ENCODE results near the gene AAMP. TPM values are rescaled to one million over a fixed set of nuclear protein-coding genes. Genes with fewer than 3 reads are reported as not detected.
"Not testable (repeated sequence)": the region's sequence is repeated elsewhere in the genome, so short reads cannot be mapped to it uniquely, and the experiment has no call there.

AAMP gene
- polyA plus RNA-seq, 1 donor from 2014 or later = 249 TPM

DNA sequence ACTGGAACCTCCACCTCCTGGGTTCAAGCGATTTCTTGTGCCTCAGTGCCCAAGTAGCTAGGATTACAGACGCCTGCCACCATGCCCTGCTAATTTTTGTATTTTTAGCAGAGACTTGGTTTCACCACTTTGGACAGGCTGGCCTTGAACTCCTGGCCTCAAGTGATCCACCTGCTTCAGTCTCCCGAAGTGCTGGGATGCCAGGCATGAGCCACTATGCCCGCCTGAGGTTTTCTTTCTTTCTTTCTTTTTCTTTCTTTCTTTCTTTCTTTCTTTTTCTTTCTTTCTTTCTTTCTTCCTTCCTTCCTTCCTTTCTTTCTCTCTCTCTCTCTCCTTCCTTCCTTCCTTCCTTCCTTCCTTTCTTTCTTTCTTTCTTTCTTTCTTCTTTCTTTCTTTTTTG is 44.8 kb upstream of the AAMP start:
- H3K9ac ChIP-seq (ENCODE audit: low read length); H3K27me3 ChIP-seq (ENCODE audit: insufficient read depth, low read depth, low read length); H4K20me1 ChIP-seq (ENCODE audit: insufficient read depth); H3F3A ChIP-seq (ENCODE audit: insufficient read depth, low read length, poor library complexity, severe bottlenecking); H3K4me3 ChIP-seq (ENCODE audit: low read length); H3K27ac ChIP-seq (ENCODE audit: low read length); H3K4me2 ChIP-seq (ENCODE audit: low read length); H3K9me2 ChIP-seq (ENCODE audit: insufficient read depth, low read length); H3K36me3 ChIP-seq (ENCODE audit: insufficient read depth, low read length); H2AFZ ChIP-seq (ENCODE audit: low read depth, low read length); H3K79me2 ChIP-seq (replicated peaks; ENCODE audit: insufficient read depth, low read length); H3K9me3 ChIP-seq (ENCODE audit: low read length): not testable (repeated sequence)

DNA sequence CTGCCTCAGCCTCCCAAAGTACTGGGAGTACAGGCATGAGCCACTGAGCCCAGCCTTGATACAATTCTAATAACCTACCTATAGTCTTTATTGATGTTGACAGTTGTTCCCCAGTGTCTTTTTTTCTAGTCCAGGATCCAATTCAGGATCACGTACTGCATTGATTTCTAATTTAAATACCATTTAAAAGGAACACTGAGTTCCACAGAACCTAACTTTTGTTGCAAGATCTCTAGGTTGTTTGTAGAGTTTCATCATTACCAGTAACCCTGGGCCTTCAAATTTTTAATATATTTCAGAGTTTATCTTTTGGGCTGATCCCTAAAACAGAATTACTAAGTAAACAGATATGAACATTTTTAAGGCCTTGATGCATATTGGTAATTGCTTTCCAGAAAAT is 43.4 kb upstream of the AAMP start:
- Histone ChIP-seq H2AFZ (ENCODE audit: low read depth, low read length) (no peak overlapping the region), H3K4me3 (ENCODE audit: low read length) (no peak overlapping the region), H3K9me2 (ENCODE audit: insufficient read depth, low read length) (no peaks in the 10 kb centered on the region), H3K4me2 (ENCODE audit: low read length) (no peak overlapping the region), H3K9ac (ENCODE audit: low read length) (no peak overlapping the region), H3K36me3 (ENCODE audit: insufficient read depth, low read length) (no peaks in the 10 kb centered on the region), H3F3A (ENCODE audit: insufficient read depth, low read length, poor library complexity, severe bottlenecking) (no peaks in the 10 kb centered on the region), H3K27ac (ENCODE audit: low read length) (no peak overlapping the region), H3K27me3 (ENCODE audit: insufficient read depth, low read depth, low read length) (no peaks in the 10 kb centered on the region), H3K79me2 (replicated peaks; ENCODE audit: insufficient read depth, low read length) (no peaks in the 10 kb centered on the region), H4K20me1 (ENCODE audit: insufficient read depth) (no peaks in the 10 kb centered on the region), H3K9me3 (ENCODE audit: low read length) (no peaks in the 10 kb centered on the region)
- TF ChIP-seq EP300 (conservative IDR thresholded peaks at IDR 0.05; ENCODE audit: poor library complexity, severe bottlenecking) = no peak
- TF ChIP-seq RAD21 (conservative IDR thresholded peaks at IDR 0.05) = no peak
- no peak for TF ChIP-seq MXI1 (conservative IDR thresholded peaks at IDR 0.05; ENCODE audit: poor library complexity, severe bottlenecking)
- TF ChIP-seq POLR2AphosphoS5 (IDR thresholded peaks at IDR 0.05) = no peak
- TF ChIP-seq, protein P1, sequence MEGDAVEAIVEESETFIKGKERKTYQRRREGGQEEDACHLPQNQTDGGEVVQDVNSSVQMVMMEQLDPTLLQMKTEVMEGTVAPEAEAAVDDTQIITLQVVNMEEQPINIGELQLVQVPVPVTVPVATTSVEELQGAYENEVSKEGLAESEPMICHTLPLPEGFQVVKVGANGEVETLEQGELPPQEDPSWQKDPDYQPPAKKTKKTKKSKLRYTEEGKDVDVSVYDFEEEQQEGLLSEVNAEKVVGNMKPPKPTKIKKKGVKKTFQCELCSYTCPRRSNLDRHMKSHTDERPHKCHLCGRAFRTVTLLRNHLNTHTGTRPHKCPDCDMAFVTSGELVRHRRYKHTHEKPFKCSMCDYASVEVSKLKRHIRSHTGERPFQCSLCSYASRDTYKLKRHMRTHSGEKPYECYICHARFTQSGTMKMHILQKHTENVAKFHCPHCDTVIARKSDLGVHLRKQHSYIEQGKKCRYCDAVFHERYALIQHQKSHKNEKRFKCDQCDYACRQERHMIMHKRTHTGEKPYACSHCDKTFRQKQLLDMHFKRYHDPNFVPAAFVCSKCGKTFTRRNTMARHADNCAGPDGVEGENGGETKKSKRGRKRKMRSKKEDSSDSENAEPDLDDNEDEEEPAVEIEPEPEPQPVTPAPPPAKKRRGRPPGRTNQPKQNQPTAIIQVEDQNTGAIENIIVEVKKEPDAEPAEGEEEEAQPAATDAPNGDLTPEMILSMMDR (IDR thresholded peaks at IDR 0.05; ENCODE audit: poor library complexity, severe bottlenecking) = no peak
- TF ChIP-seq, protein P2, sequence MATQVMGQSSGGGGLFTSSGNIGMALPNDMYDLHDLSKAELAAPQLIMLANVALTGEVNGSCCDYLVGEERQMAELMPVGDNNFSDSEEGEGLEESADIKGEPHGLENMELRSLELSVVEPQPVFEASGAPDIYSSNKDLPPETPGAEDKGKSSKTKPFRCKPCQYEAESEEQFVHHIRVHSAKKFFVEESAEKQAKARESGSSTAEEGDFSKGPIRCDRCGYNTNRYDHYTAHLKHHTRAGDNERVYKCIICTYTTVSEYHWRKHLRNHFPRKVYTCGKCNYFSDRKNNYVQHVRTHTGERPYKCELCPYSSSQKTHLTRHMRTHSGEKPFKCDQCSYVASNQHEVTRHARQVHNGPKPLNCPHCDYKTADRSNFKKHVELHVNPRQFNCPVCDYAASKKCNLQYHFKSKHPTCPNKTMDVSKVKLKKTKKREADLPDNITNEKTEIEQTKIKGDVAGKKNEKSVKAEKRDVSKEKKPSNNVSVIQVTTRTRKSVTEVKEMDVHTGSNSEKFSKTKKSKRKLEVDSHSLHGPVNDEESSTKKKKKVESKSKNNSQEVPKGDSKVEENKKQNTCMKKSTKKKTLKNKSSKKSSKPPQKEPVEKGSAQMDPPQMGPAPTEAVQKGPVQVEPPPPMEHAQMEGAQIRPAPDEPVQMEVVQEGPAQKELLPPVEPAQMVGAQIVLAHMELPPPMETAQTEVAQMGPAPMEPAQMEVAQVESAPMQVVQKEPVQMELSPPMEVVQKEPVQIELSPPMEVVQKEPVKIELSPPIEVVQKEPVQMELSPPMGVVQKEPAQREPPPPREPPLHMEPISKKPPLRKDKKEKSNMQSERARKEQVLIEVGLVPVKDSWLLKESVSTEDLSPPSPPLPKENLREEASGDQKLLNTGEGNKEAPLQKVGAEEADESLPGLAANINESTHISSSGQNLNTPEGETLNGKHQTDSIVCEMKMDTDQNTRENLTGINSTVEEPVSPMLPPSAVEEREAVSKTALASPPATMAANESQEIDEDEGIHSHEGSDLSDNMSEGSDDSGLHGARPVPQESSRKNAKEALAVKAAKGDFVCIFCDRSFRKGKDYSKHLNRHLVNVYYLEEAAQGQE (IDR thresholded peaks at IDR 0.05; ENCODE audit: borderline replicate concordance) = no peak
- no peak for TF ChIP-seq EZH2 (IDR thresholded peaks at IDR 0.05; ENCODE audit: borderline replicate concordance, insufficient read depth, low read length, poor library complexity, severe bottlenecking)
- TF ChIP-seq TAF1 (IDR thresholded peaks at IDR 0.05; ENCODE audit: low read depth) = no peak
- no peak for TF ChIP-seq SMC3 (conservative IDR thresholded peaks at IDR 0.05; ENCODE audit: poor library complexity)

DNA sequence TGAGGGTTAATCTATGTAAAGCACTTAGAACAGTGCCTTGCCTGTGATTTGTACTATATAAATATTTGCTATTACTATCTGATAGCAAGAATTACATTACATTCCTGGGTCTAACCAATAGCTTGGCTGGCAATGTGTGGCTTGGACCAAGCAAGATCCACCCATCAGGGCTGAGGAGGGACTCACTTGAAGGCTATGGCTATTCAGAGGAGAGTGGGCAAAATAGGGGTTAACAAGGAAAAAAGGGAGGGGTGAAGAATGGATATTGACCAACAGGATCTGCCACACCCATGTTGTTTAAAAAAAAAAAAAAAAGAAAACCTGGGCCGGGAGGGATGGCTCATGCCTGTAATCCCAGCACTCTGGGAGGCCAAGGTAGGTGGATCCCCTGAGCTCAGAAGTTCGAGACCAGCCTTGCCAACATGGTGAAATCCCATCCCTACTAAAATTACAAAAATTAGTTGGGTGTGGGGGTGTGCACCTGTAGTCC is 42.4 kb upstream of the AAMP start:
- Histone ChIP-seq H3K9ac (ENCODE audit: low read length) (no peak overlapping the region), H3K27ac (ENCODE audit: low read length) (no peak overlapping the region), H2AFZ (ENCODE audit: low read depth, low read length) (no peak overlapping the region)

DNA sequence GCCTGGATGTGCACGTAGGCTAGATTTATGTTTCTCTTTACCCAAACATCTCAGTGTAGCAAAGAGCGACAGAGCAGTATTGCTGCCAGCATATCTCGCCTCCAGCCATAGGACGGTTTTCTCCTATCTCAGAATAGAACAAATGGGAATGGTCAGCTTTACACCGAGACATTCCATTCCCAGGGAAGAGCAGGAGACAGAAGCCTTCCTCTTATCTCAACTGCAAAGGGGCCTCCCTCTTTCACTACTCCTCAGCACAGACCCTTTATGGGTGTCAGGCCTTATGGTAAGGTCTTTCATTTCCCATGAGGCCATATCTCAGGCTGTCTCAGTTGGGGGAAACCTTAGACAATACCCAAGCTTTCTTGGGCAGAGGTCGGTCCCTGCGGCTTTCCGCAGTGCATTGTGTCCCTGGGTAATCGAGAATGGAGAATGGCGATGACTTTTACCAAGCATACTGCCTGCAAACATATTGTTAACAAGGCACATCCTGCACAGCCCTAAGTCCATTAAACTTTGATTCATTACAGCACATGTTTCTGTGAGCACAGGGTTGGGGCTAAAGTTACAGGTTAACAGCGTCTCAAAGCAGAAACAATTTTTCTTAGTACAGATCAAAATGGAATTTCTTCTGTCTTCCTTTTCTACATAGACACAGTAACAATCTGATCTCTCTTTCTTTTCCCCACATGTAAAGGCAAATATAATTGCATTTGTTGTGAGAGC is 41.8 kb upstream of the AAMP start:
- not testable (repeated sequence) for H3K9ac ChIP-seq (ENCODE audit: low read length); H3K27ac ChIP-seq (ENCODE audit: low read length); H3K4me3 ChIP-seq (ENCODE audit: low read length); H3K36me3 ChIP-seq (ENCODE audit: insufficient read depth, low read length); H2AFZ ChIP-seq (ENCODE audit: low read depth, low read length); H3K9me3 ChIP-seq (ENCODE audit: low read length); H4K20me1 ChIP-seq (ENCODE audit: insufficient read depth); H3K9me2 ChIP-seq (ENCODE audit: insufficient read depth, low read length); H3K79me2 ChIP-seq (replicated peaks; ENCODE audit: insufficient read depth, low read length); H3K27me3 ChIP-seq (ENCODE audit: insufficient read depth, low read depth, low read length); H3F3A ChIP-seq (ENCODE audit: insufficient read depth, low read length, poor library complexity, severe bottlenecking); H3K4me2 ChIP-seq (ENCODE audit: low read length)

More for the DNA sequence above, 42.4 kb upstream of the AAMP start:
- TF ChIP-seq RAD21 (conservative IDR thresholded peaks at IDR 0.05) = no peak
- no peak for TF ChIP-seq POLR2AphosphoS5 (IDR thresholded peaks at IDR 0.05)
- Histone ChIP-seq H4K20me1 (ENCODE audit: insufficient read depth) (no peaks in the 10 kb centered on the region), H3K27me3 (ENCODE audit: insufficient read depth, low read depth, low read length) (no peaks in the 10 kb centered on the region), H3K9me3 (ENCODE audit: low read length) (no peaks in the 10 kb centered on the region), H3K9me2 (ENCODE audit: insufficient read depth, low read length) (no peaks in the 10 kb centered on the region), H3K4me2 (ENCODE audit: low read length) (no peak overlapping the region), H3K4me3 (ENCODE audit: low read length) (no peak overlapping the region), H3K79me2 (replicated peaks; ENCODE audit: insufficient read depth, low read length) (no peaks in the 10 kb centered on the region), H3K36me3 (ENCODE audit: insufficient read depth, low read length) (no peaks in the 10 kb centered on the region), H3F3A (ENCODE audit: insufficient read depth, low read length, poor library complexity, severe bottlenecking) (no peaks in the 10 kb centered on the region)
